Common myeloid progenitor, CD34-positive (primary cell): Measurements from ENCODE around the gene AUTS2.

Experiments
- CTCF ChIA-PET: fragments of 350-600 bp; sonication (Branson Sonifier 250); formaldehyde crosslinking; loops from one replicate; lab custom pipeline; 2021; ENCODE audit warnings: antibody characterized with exemption; lab: Charles Lee
- POLR2A ChIA-PET: fragments of 350-600 bp; sonication (Branson Sonifier 250); formaldehyde crosslinking; loops from one replicate; lab custom pipeline; 2021; ENCODE audit warnings: antibody characterized with exemption; lab: Charles Lee
- DNase-seq, 3 donors: peaks; one replicate each; pipeline versions ENCODE4 v3.0.0 to v3.0.0-alpha.2; 2013
- H3K27ac ChIP-seq, 2 experiments: 1 replicate in 1 of 2; 2 replicates in 1 of 2; pipeline ENCODE4 v1.7.0; 2013; ENCODE audit warnings: inconsistent platforms in 2 of 2, low read length in 2 of 2, mild to moderate bottlenecking in 2 of 2, low read depth in 1 of 2, moderate library complexity in 1 of 2; ENCODE audit not compliant: severe bottlenecking in 2 of 2, insufficient read depth in 1 of 2, poor library complexity in 1 of 2
- H3K27me3 ChIP-seq, 5 experiments: replicated peaks in 2 of 5; 1 replicate in 3 of 5; 2 replicates in 2 of 5; pipeline versions ENCODE4 v1.6.1 to v1.7.0; 2013; ENCODE audit warnings: low read length in 4 of 5, mild to moderate bottlenecking in 2 of 5, moderate library complexity in 2 of 5, inconsistent platforms in 1 of 5; ENCODE audit not compliant: insufficient read depth in 5 of 5, control insufficient read depth in 4 of 5
- H3K36me3 ChIP-seq, 4 experiments: 1 replicate in 2 of 4; 2 replicates in 2 of 4; pipeline versions ENCODE4 v1.6.1 to v1.7.0; 2013; ENCODE audit warnings: low read length in 3 of 4, control low read depth in 1 of 4, mild to moderate bottlenecking in 1 of 4; ENCODE audit not compliant: control insufficient read depth in 4 of 4, insufficient read depth in 4 of 4
- H3K4me1 ChIP-seq, 4 experiments: 1 replicate in 3 of 4; 2 replicates in 1 of 4; pipeline versions ENCODE4 v1.6.1 to v1.7.1; 2013; ENCODE audit warnings: low read length in 3 of 4, mild to moderate bottlenecking in 3 of 4, control low read depth in 1 of 4, inconsistent platforms in 1 of 4, moderate library complexity in 1 of 4; ENCODE audit not compliant: control insufficient read depth in 4 of 4, insufficient read depth in 4 of 4; ENCODE audit errors: control extremely low read depth in 1 of 4
- H3K4me3 ChIP-seq, 7 experiments: 1 replicate in 4 of 7; 2 replicates in 3 of 7; pipeline versions ENCODE4 v1.5.1 to v1.7.0; 2013; ENCODE audit warnings: mild to moderate bottlenecking in 7 of 7, low read length in 6 of 7, moderate library complexity in 6 of 7, inconsistent platforms in 2 of 7, low read depth in 2 of 7, control low read depth in 1 of 7; ENCODE audit not compliant: insufficient read depth in 4 of 7, control insufficient read depth in 1 of 7; ENCODE audit errors: extremely low read depth in 1 of 7
- H3K9me3 ChIP-seq, 5 experiments: 1 replicate in 4 of 5; 2 replicates in 1 of 5; pipeline versions ENCODE4 v1.6.1 to v1.7.1; 2013; ENCODE audit warnings: low read length in 4 of 5, mild to moderate bottlenecking in 2 of 5, inconsistent platforms in 1 of 5, low read depth in 1 of 5, moderate library complexity in 1 of 5; ENCODE audit not compliant: control insufficient read depth in 4 of 5, insufficient read depth in 2 of 5; ENCODE audit errors: control extremely low read depth in 1 of 5
- WGBS: methylation state at CpG from one replicate; pipeline ENCODE4 v1.1.5; 2013; ENCODE audit not compliant: insufficient coverage; 5-methylcytosine and 5-hydroxymethylcytosine counted together

Gene AUTS2

GRCh38 chr7:70239918-70240317, 641.6 kb downstream of the AUTS2 start:
- no peaks in the 10 kb centered on the region for H3K27me3 ChIP-seq
- H3K4me3 ChIP-seq, result no peak overlapping the region
- H3K27ac ChIP-seq, result no peak overlapping the region
- POLR2A ChIA-PET, result no interaction called here
- DNase-seq, result no peak
- no peaks in the 10 kb centered on the region for H3K4me1 ChIP-seq
- CTCF ChIA-PET, result no interaction called here
- H3K9me3 ChIP-seq, result no peaks in the 10 kb centered on the region
- WGBS, result 90% methylated on average over 3 of the region's 3 CpGs
- no peaks in the 10 kb centered on the region for H3K36me3 ChIP-seq

- Histone ChIP-seq H3K36me3 (no peaks in the 10 kb centered on the region), H3K9me3 (no peaks in the 10 kb centered on the region), H3K4me1 (no peaks in the 10 kb centered on the region), H3K27me3 (no peaks in the 10 kb centered on the region), H3K27ac (no peak overlapping the region), H3K4me3 (no peak overlapping the region)
- ChIA-PET POLR2A (no interaction called here), CTCF (no interaction called here)
- 100% methylated on average over 2 of the region's 2 CpGs for WGBS
- no peak for DNase-seq
These were observed 642.6 kb downstream of the AUTS2 start for GRCh38 chr7:70240873-70241272.

DNA sequence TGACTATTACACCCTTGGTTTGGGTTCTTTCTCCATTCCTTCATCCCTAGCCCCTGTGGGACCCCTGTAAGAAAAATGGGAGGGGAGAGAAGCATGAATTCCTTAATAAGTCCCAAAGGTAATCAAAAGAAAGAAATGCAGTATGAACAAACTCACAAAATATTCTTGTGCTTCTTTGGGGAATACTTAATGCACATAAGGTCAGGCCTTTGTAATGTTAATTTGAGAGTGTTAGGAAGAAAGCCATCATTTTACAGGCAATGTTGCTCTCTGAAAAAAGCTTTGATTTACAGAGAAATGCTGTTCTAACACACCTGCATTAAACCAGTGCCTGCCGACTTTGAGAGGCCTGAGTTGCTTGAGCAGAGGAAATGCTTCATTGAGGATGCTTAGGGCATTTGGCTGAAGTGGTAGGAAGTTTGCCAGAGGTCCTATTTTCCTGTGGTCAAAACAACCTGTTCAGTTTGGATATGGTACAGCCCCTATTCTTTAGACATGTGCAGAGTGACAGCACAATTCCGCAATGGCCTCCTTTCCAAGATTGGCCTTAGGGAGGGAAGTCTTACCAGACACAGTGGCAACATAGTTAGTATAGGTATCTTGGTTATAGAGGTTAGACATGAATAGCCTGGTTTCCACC, 643.4 kb downstream of the AUTS2 start:
- H3K27me3 ChIP-seq, result no peaks in the 10 kb centered on the region
- no peaks in the 10 kb centered on the region for H3K9me3 ChIP-seq
- 100% methylated on average over 1 of the region's 2 CpGs for WGBS
- DNase-seq, result no peak
- no peak overlapping the region for H3K4me3 ChIP-seq
- H3K4me1 ChIP-seq, result no peaks in the 10 kb centered on the region
- POLR2A ChIA-PET, result no interaction called here
- H3K27ac ChIP-seq, result no peak overlapping the region
- H3K36me3 ChIP-seq, result no peaks in the 10 kb centered on the region
- CTCF ChIA-PET, result no interaction called here

- Histone ChIP-seq H3K4me3 (no peak overlapping the region), H3K4me1 (no peaks in the 10 kb centered on the region), H3K27me3 (no peaks in the 10 kb centered on the region), H3K27ac (no peak overlapping the region), H3K9me3 (peaks cover 0 to 2% (median 0%) of the 10 kb centered on the region in 5 experiments), H3K36me3 (no peaks in the 10 kb centered on the region)
- ChIA-PET CTCF (no interaction called here), POLR2A (no interaction called here)
- DNase-seq, result no peak
- WGBS, result 100% methylated on average over 3 of the region's 4 CpGs
These were observed 644.6 kb downstream of the AUTS2 start for GRCh38 chr7:70242826-70243225.

DNA sequence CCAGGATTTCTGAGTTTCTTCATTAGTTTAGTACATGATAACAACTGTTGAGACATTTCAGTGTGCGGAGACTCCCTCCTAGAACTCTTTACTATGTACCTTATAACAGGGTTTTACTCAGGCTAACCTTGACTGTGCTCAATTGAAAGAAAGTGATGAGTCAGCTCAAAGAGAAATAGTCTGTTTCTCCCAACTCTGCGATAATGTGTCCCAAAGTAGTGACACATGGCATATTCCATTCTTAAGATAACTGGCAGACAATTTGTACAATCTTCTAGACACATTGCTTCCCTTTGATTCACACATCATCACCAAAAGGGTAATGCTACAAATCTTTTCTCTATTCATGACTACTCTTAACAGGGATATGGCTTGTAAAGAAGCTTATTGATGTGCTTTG, 645.2 kb downstream of the AUTS2 start:
- 100% methylated on average over 2 of the region's 2 CpGs for WGBS
- no peak overlapping the region for H3K4me3 ChIP-seq

DNA sequence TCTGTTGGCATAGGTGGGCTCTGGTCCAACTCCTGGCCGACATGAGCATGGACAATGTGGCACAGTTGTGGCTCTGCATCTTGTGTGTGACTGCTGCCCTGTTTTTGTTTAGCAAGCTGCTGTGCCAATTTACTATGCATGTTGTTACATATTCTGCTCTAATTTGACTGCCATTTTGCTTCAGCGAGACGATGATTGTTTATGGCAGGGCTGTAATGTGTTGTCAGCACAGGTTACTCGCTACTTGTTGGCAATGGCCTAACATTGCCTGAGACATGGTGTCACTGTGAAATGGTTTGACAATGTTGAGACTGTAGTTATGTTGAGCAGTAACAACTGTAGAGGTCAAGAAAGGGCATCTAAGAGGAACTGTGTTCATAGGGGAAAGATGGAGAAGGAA, 659.6 kb downstream of the AUTS2 start:
- DNase-seq, result no peak
- Histone ChIP-seq H3K4me3 (no peak overlapping the region), H3K9me3 (no peaks in the 10 kb centered on the region), H3K27ac (no peak overlapping the region), H3K27me3 (no peaks in the 10 kb centered on the region), H3K36me3 (no peaks in the 10 kb centered on the region), H3K4me1 (no peaks in the 10 kb centered on the region)
- WGBS, result 94% methylated on average over 4 of the region's 4 CpGs
- CTCF ChIA-PET, result interaction anchor here (1.8 kb wide), 1 partner anchor 10 kb away, joined by 5 read pairs; no protein-coding TSS in a partner anchor
- POLR2A ChIA-PET, result no interaction called here

More for the DNA sequence above, 645.2 kb downstream of the AUTS2 start:
- Histone ChIP-seq H3K4me1 (no peaks in the 10 kb centered on the region), H3K27ac (no peak overlapping the region), H3K9me3 (peaks cover 0 to 2% (median 0%) of the 10 kb centered on the region in 5 experiments), H3K36me3 (no peaks in the 10 kb centered on the region), H3K27me3 (no peaks in the 10 kb centered on the region)
- ChIA-PET POLR2A (no interaction called here), CTCF (no interaction called here)
- no peak for DNase-seq

- CTCF ChIA-PET, result no interaction called here
- H3K4me3 ChIP-seq, result no peak overlapping the region
- 100% methylated on average over 1 of the region's 1 CpG for WGBS
- H3K27ac ChIP-seq, result no peak overlapping the region
- no peaks in the 10 kb centered on the region for H3K9me3 ChIP-seq
- H3K4me1 ChIP-seq, result no peaks in the 10 kb centered on the region
- POLR2A ChIA-PET, result interaction anchor here (0.6 to 0.8 kb wide), 2 partner anchors 80 to 180 kb away, joined by 3 read pairs; no protein-coding TSS in a partner anchor
- DNase-seq, result no peak
- no peaks in the 10 kb centered on the region for H3K36me3 ChIP-seq
- no peaks in the 10 kb centered on the region for H3K27me3 ChIP-seq
These were observed 661.2 kb downstream of the AUTS2 start for GRCh38 chr7:70259502-70259901.
